HepG2 (cell line): ENCODE results near the gene B4GALT5. TPM values are rescaled to one million over a fixed set of nuclear protein-coding genes. Genes with fewer than 3 reads are reported as not detected.

Experiments
- ESRRA ChIP-seq: sonication (generic); formaldehyde crosslinking; IDR thresholded peaks from 2 replicates; pipeline ENCODE4 v1.5.1; 2020; ENCODE audit warnings: mild to moderate bottlenecking, low read depth, missing genetic modification reagents
- FOXO1 ChIP-seq: sonication (generic); formaldehyde crosslinking; IDR thresholded peaks from 2 replicates; pipeline ENCODE4 v1.4.0; 2020; ENCODE audit warnings: missing genetic modification reagents
- HDAC1 ChIP-seq: sonication (generic); formaldehyde crosslinking; IDR thresholded peaks from 2 replicates; pipeline ENCODE4 v1.5.1; 2020; ENCODE audit warnings: mild to moderate bottlenecking, missing genetic modification reagents
- HDAC2 ChIP-seq: sonication (generic); formaldehyde crosslinking; IDR thresholded peaks from 2 replicates; pipeline ENCODE4 v1.4.0; 2020; ENCODE audit warnings: missing genetic modification reagents
- MXD4 ChIP-seq: IDR thresholded peaks from 2 replicates; pipeline ENCODE4 v1.6.1; 2016; ENCODE audit warnings: mild to moderate bottlenecking, missing biosample characterization, missing genetic modification reagents
- PPARG ChIP-seq: conservative IDR thresholded peaks from 2 replicates; pipeline ENCODE4 v1.6.1; 2016; ENCODE audit warnings: missing biosample characterization, missing genetic modification reagents
- ZNF331 ChIP-seq: sonication (generic); formaldehyde crosslinking; IDR thresholded peaks from 2 replicates; pipeline ENCODE4 v1.4.0; 2020; ENCODE audit warnings: missing genetic modification reagents
- ZNF672 ChIP-seq: sonication (generic); formaldehyde crosslinking; IDR thresholded peaks from 2 replicates; pipeline ENCODE4 v1.8.1; 2022; ENCODE audit warnings: missing genetic modification reagents
- ZNF772 ChIP-seq: sonication (generic); formaldehyde crosslinking; IDR thresholded peaks from 2 replicates; pipeline ENCODE4 v1.5.0; 2020; ENCODE audit warnings: mild to moderate bottlenecking, missing genetic modification reagents
- ZNF782 ChIP-seq: sonication (generic); formaldehyde crosslinking; IDR thresholded peaks from 2 replicates; pipeline ENCODE4 v1.4.0; 2020; ENCODE audit warnings: missing genetic modification reagents, mild to moderate bottlenecking, borderline replicate concordance
- polyA plus RNA-seq, 8 experiments: library from polyadenylated mRNA; depleted of rRNA in 3 of 8; stranded (reverse) in 7 of 8; unstranded in 1 of 8; fragments of >200 nt; fragmentation: Illumina TruSeq in 4 of 8; extraction: Trizol in 4 of 8; gene quantifications; 2 replicates each; pipeline versions ENCODE4 v1.2.1 to v1.2.3, GENCODE V29; 2011 to 2016; ENCODE audit warnings: low read depth in 4 of 8, missing spikeins in 1 of 8, mixed read lengths in 1 of 8; ENCODE audit not compliant: insufficient read depth in 1 of 8
- total RNA-seq, 5 experiments: library from RNA; depleted of rRNA; stranded (reverse); fragments of >200 nt; fragmentation: Illumina TruSeq; extraction: Trizol; gene quantifications; 2 replicates each; pipeline ENCODE4 v1.2.3, GENCODE V29; 2016; ENCODE audit warnings: low read depth in 1 of 5
- TF ChIP-seq, protein P1 (sequence below): sonication (generic); formaldehyde crosslinking; IDR thresholded peaks from 2 replicates; pipeline ENCODE4 v1.5.0; 2020; ENCODE audit warnings: mild to moderate bottlenecking, missing genetic modification reagents
- TF ChIP-seq, protein P2 (sequence below): IDR thresholded peaks from 2 replicates; pipeline ENCODE4 v1.4.0; 2020; ENCODE audit warnings: mild to moderate bottlenecking, missing genetic modification reagents
- TF ChIP-seq, protein P3 (sequence below): sonication (generic); formaldehyde crosslinking; IDR thresholded peaks from 2 replicates; pipeline ENCODE4; 2020; ENCODE audit warnings: missing genetic modification reagents, mild to moderate bottlenecking, borderline replicate concordance
- TF ChIP-seq, protein P4 (sequence below): sonication (generic); formaldehyde crosslinking; IDR thresholded peaks from 2 replicates; pipeline ENCODE4 v1.5.0; 2020; ENCODE audit warnings: mild to moderate bottlenecking, missing genetic modification reagents, borderline replicate concordance

Gene B4GALT5
- total and polyA plus RNA-seq, 2 of the 13 experiments (the other 11 are each of a cell fraction or from before 2014, with no cell fraction given): 27.3 to 30.9 TPM

- TF ChIP-seq PPARG (CRISPR knock-in tag) (0 out of 2 replicates have a peak, but pooled peaks have one; percentile 26), ZNF772 (CRISPR knock-in tag) (0 out of 2 replicates have a peak, but pooled peaks have one; percentile 64), HDAC1 (CRISPR knock-in tag) (peak; percentile 37; the same call in 1 of the 2 replicates), HDAC2 (CRISPR knock-in tag) (peak; percentile 49; the same call in 1 of the 2 replicates), ZNF782 (CRISPR knock-in tag) (0 out of 2 replicates have a peak, but pooled peaks have one; percentile 38), ESRRA (no peak; the same call in 1 of the 2 replicates), FOXO1 (peak; percentile 45), ZNF331 (CRISPR knock-in tag) (peak; percentile 33; the same call in 1 of the 2 replicates), ZNF672 (peak; percentile 94; the same call in 1 of the 2 replicates), MXD4 (CRISPR knock-in tag) (peak; percentile 44; the same call in 1 of the 2 replicates)
- TF ChIP-seq, protein P1, sequence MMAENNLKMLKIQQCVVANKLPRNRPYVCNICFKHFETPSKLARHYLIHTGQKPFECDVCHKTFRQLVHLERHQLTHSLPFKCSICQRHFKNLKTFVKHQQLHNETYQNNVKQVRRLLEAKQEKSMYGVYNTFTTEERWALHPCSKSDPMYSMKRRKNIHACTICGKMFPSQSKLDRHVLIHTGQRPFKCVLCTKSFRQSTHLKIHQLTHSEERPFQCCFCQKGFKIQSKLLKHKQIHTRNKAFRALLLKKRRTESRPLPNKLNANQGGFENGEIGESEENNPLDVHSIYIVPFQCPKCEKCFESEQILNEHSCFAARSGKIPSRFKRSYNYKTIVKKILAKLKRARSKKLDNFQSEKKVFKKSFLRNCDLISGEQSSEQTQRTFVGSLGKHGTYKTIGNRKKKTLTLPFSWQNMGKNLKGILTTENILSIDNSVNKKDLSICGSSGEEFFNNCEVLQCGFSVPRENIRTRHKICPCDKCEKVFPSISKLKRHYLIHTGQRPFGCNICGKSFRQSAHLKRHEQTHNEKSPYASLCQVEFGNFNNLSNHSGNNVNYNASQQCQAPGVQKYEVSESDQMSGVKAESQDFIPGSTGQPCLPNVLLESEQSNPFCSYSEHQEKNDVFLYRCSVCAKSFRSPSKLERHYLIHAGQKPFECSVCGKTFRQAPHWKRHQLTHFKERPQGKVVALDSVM: no peak
- TF ChIP-seq, protein P2, sequence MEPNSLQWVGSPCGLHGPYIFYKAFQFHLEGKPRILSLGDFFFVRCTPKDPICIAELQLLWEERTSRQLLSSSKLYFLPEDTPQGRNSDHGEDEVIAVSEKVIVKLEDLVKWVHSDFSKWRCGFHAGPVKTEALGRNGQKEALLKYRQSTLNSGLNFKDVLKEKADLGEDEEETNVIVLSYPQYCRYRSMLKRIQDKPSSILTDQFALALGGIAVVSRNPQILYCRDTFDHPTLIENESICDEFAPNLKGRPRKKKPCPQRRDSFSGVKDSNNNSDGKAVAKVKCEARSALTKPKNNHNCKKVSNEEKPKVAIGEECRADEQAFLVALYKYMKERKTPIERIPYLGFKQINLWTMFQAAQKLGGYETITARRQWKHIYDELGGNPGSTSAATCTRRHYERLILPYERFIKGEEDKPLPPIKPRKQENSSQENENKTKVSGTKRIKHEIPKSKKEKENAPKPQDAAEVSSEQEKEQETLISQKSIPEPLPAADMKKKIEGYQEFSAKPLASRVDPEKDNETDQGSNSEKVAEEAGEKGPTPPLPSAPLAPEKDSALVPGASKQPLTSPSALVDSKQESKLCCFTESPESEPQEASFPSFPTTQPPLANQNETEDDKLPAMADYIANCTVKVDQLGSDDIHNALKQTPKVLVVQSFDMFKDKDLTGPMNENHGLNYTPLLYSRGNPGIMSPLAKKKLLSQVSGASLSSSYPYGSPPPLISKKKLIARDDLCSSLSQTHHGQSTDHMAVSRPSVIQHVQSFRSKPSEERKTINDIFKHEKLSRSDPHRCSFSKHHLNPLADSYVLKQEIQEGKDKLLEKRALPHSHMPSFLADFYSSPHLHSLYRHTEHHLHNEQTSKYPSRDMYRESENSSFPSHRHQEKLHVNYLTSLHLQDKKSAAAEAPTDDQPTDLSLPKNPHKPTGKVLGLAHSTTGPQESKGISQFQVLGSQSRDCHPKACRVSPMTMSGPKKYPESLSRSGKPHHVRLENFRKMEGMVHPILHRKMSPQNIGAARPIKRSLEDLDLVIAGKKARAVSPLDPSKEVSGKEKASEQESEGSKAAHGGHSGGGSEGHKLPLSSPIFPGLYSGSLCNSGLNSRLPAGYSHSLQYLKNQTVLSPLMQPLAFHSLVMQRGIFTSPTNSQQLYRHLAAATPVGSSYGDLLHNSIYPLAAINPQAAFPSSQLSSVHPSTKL (CRISPR knock-in tag): peak; percentile 61
- TF ChIP-seq, protein P3, sequence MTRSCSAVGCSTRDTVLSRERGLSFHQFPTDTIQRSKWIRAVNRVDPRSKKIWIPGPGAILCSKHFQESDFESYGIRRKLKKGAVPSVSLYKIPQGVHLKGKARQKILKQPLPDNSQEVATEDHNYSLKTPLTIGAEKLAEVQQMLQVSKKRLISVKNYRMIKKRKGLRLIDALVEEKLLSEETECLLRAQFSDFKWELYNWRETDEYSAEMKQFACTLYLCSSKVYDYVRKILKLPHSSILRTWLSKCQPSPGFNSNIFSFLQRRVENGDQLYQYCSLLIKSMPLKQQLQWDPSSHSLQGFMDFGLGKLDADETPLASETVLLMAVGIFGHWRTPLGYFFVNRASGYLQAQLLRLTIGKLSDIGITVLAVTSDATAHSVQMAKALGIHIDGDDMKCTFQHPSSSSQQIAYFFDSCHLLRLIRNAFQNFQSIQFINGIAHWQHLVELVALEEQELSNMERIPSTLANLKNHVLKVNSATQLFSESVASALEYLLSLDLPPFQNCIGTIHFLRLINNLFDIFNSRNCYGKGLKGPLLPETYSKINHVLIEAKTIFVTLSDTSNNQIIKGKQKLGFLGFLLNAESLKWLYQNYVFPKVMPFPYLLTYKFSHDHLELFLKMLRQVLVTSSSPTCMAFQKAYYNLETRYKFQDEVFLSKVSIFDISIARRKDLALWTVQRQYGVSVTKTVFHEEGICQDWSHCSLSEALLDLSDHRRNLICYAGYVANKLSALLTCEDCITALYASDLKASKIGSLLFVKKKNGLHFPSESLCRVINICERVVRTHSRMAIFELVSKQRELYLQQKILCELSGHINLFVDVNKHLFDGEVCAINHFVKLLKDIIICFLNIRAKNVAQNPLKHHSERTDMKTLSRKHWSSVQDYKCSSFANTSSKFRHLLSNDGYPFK (CRISPR knock-in tag): peak; percentile 60; the same call in 1 of the 2 replicates
- TF ChIP-seq, protein P4, sequence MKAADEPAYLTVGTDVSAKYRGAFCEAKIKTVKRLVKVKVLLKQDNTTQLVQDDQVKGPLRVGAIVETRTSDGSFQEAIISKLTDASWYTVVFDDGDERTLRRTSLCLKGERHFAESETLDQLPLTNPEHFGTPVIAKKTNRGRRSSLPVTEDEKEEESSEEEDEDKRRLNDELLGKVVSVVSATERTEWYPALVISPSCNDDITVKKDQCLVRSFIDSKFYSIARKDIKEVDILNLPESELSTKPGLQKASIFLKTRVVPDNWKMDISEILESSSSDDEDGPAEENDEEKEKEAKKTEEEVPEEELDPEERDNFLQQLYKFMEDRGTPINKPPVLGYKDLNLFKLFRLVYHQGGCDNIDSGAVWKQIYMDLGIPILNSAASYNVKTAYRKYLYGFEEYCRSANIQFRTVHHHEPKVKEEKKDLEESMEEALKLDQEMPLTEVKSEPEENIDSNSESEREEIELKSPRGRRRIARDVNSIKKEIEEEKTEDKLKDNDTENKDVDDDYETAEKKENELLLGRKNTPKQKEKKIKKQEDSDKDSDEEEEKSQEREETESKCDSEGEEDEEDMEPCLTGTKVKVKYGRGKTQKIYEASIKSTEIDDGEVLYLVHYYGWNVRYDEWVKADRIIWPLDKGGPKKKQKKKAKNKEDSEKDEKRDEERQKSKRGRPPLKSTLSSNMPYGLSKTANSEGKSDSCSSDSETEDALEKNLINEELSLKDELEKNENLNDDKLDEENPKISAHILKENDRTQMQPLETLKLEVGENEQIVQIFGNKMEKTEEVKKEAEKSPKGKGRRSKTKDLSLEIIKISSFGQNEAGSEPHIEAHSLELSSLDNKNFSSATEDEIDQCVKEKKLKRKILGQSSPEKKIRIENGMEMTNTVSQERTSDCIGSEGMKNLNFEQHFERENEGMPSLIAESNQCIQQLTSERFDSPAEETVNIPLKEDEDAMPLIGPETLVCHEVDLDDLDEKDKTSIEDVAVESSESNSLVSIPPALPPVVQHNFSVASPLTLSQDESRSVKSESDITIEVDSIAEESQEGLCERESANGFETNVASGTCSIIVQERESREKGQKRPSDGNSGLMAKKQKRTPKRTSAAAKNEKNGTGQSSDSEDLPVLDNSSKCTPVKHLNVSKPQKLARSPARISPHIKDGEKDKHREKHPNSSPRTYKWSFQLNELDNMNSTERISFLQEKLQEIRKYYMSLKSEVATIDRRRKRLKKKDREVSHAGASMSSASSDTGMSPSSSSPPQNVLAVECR (CRISPR knock-in tag): peak; percentile 43; the same call in 1 of the 2 replicates
Measured at GRCh38 chr20:49603209-49603627, 110.5 kb downstream of the B4GALT5 start (continued).
